Hematopoietic multipotent progenitor cell treated with erythropoietin and hydrocortisone succinate and interleukin-3 and kit ligand, for 6 days (in vitro differentiated cells): Measurements from ENCODE around the gene TRAPPC4.
A peak's percentile ranks its signal among the peaks of the same experiment; 100 is the strongest.
"Not testable (repeated sequence)": the region's sequence is repeated elsewhere in the genome, so short reads cannot be mapped to it uniquely, and the experiment has no call there.

Experiments
- DNase-seq: peaks from one replicate; pipeline ENCODE4 v3.0.0-alpha.2; 2015

The TRAPPC4 gene

GRCh38 chr11:119038884-119039283, 20.3 kb downstream of the TRAPPC4 start:
- DNase-seq: no peak

GRCh38 chr11:119039471-119039870, 20.9 kb downstream of the TRAPPC4 start:
- DNase-seq: not testable (repeated sequence)

- no peak for DNase-seq
Measured at GRCh38 chr11:119041821-119042514, 23.4 kb downstream of the TRAPPC4 start.

GRCh38 chr11:119042927-119043326, 24.4 kb downstream of the TRAPPC4 start:
- DNase-seq: no peak

- no peak for DNase-seq
Measured at GRCh38 chr11:119044708-119045107, 26.1 kb downstream of the TRAPPC4 start.

GRCh38 chr11:119046489-119046888, 27.9 kb downstream of the TRAPPC4 start:
- DNase-seq: no peak

GRCh38 chr11:119047205-119047604, 28.6 kb downstream of the TRAPPC4 start:
- no peak for DNase-seq

GRCh38 chr11:119048644-119049043, 30.1 kb downstream of the TRAPPC4 start:
- no peak for DNase-seq

GRCh38 chr11:119049081-119049480, 30.5 kb downstream of the TRAPPC4 start:
- no peak for DNase-seq

- DNase-seq: no peak
Measured at GRCh38 chr11:119051440-119052162, 33.0 kb downstream of the TRAPPC4 start.

GRCh38 chr11:119052163-119052814, 33.7 kb downstream of the TRAPPC4 start:
- no peak for DNase-seq

GRCh38 chr11:119054418-119054817, 35.9 kb downstream of the TRAPPC4 start:
- DNase-seq: no peak

- peak; percentile 78 for DNase-seq
Measured at GRCh38 chr11:119055901-119056300, 37.3 kb downstream of the TRAPPC4 start.

GRCh38 chr11:119056421-119056999, 37.9 kb downstream of the TRAPPC4 start:
- peak; percentile 28 for DNase-seq

GRCh38 chr11:119057000-119057769, 38.6 kb downstream of the TRAPPC4 start, which contains the start of gene HYOU1:
TSS of gene HYOU1 (minus strand) at chr11:119057205. CDS start at chr11:119056160, 1,045 bp downstream.
- DNase-seq: peak; percentile 99

GRCh38 chr11:119059128-119059527, 40.6 kb downstream of the TRAPPC4 start:
- not testable (repeated sequence) for DNase-seq

- DNase-seq: no peak
Measured at GRCh38 chr11:119061256-119061655, 42.7 kb downstream of the TRAPPC4 start.

- peak; percentile 75 for DNase-seq
Measured at GRCh38 chr11:119062779-119063178, 44.2 kb downstream of the TRAPPC4 start.

- DNase-seq: peak; percentile 86
Measured at GRCh38 chr11:119065369-119065768, 46.8 kb downstream of the TRAPPC4 start.

GRCh38 chr11:119067371-119068222, 49.0 kb downstream of the TRAPPC4 start, which contains the start of gene VPS11:
TSS of gene VPS11 (plus strand) at chr11:119067818. CDS start at chr11:119067824, 6 bp downstream.
- DNase-seq: peak; percentile 99
